Tibial nerve (tissue), 3 donors: ENCODE measurements around the gene HIC2.

Experiments
- CTCF ChIP-seq, 5 experiments: fragments of 200-600 bp in 3 of 5; fragments of 450-650 bp in 2 of 5; sonication (generic) in 3 of 5; IDR thresholded peaks; one replicate each; pipeline ENCODE4 v1.5.1; 2016 to 2019; ENCODE audit warnings: antibody characterized with exemption in 5 of 5, mild to moderate bottlenecking in 3 of 5, moderate library complexity in 2 of 5
- POLR2A ChIP-seq, 2 donors: fragments of 450-650 bp; IDR thresholded peaks; one replicate each; pipeline ENCODE4 v1.6.1; 2017; ENCODE audit warnings: antibody characterized with exemption in 2 of 2, mild to moderate bottlenecking in 2 of 2, moderate library complexity in 2 of 2

- TF ChIP-seq POLR2A (IDR thresholded peaks at IDR 0.05): no peak
- no peak for TF ChIP-seq CTCF (IDR thresholded peaks at IDR 0.05)
Measured at GRCh38 chr22:21448627-21449416, 31.7 kb downstream of the HIC2 start.
